Measurements from ENCODE around the gene NR6A1.

NR6A1 gene

DNA sequence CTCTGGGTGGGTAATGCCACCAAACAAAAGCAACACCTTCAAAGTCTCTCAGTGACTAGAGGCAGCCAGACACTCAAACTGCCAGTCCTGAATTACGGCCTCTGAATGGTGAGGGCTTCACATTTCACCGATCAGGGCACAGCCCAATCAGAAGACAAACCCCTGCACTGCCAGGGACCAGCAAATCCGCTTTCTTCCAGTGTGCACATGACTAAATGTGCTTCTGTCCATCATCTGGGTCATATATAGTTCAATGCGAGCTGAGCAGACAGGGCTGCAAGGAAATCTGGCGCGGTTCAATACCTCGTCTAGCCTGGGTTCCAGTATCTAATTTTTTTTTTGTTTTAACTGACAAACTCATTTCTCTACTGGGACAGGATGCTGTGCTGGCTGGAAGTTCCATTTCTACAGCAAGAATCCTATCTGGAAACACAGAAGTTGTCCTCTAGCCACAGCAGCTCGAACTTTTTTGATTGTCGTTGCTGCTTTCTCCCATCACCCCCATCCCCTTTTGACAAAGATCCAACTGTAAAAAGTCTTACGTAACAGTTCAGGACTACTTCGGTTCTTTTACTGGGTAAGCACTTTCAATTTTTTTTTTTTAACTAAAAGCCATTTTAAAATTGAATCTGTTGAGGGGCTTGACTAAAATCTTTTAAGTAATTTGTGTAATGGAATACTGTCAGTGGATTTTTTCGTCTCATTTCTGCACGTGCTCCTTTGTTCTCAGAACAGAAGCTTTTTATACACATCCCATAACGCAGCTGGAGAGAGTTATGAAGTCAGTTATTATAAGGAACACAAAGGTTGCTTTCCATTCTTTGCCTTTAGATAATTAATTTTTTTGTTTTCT, 112.7 kb downstream of the NR6A1 start:
- Histone ChIP-seq H3K27ac (replicated peaks) (peak overlapping the region; percentile 95), H3K4me3 (replicated peaks; ENCODE audit: insufficient read depth, low read length) (peak overlapping the region; percentile 40), H3K27me3 (ENCODE audit: insufficient read depth, poor library complexity, severe bottlenecking) (no peaks in the 10 kb centered on the region)
- DNase-seq (ENCODE audit: low read depth in 1 of 2, low spot score in 1 of 2), result peak; percentile 72 to 92
- no peak for TF ChIP-seq GABPA (IDR thresholded peaks at IDR 0.05; ENCODE audit: low read depth)
- peak; percentile 81; the same call in 1 of the 2 replicates for TF ChIP-seq POLR2AphosphoS5 (IDR thresholded peaks at IDR 0.05; ENCODE audit: low read depth)

- Histone ChIP-seq H3K27ac (replicated peaks) (peak overlapping the region; percentile 95), H3K27me3 (ENCODE audit: insufficient read depth, poor library complexity, severe bottlenecking) (no peaks in the 10 kb centered on the region), H3K4me3 (replicated peaks; ENCODE audit: insufficient read depth, low read length) (no peak overlapping the region)
- no peak for DNase-seq (ENCODE audit: low read depth in 1 of 2, low spot score in 1 of 2)
- TF ChIP-seq CTCF (IDR thresholded peaks at IDR 0.05; ENCODE audit: insufficient read depth, low read length) (no peak), GABPA (IDR thresholded peaks at IDR 0.05; ENCODE audit: low read depth) (no peak), SPI1 (IDR thresholded peaks at IDR 0.05; ENCODE audit: borderline replicate concordance, low read depth) (no peak), POLR2AphosphoS5 (IDR thresholded peaks at IDR 0.05; ENCODE audit: low read depth) (no peak)
- TF ChIP-seq, protein P1, sequence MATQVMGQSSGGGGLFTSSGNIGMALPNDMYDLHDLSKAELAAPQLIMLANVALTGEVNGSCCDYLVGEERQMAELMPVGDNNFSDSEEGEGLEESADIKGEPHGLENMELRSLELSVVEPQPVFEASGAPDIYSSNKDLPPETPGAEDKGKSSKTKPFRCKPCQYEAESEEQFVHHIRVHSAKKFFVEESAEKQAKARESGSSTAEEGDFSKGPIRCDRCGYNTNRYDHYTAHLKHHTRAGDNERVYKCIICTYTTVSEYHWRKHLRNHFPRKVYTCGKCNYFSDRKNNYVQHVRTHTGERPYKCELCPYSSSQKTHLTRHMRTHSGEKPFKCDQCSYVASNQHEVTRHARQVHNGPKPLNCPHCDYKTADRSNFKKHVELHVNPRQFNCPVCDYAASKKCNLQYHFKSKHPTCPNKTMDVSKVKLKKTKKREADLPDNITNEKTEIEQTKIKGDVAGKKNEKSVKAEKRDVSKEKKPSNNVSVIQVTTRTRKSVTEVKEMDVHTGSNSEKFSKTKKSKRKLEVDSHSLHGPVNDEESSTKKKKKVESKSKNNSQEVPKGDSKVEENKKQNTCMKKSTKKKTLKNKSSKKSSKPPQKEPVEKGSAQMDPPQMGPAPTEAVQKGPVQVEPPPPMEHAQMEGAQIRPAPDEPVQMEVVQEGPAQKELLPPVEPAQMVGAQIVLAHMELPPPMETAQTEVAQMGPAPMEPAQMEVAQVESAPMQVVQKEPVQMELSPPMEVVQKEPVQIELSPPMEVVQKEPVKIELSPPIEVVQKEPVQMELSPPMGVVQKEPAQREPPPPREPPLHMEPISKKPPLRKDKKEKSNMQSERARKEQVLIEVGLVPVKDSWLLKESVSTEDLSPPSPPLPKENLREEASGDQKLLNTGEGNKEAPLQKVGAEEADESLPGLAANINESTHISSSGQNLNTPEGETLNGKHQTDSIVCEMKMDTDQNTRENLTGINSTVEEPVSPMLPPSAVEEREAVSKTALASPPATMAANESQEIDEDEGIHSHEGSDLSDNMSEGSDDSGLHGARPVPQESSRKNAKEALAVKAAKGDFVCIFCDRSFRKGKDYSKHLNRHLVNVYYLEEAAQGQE (IDR thresholded peaks at IDR 0.05; ENCODE audit: insufficient replicate concordance, low read depth), result no peak
Measured at GRCh38 chr9:124657516-124657915, 113.6 kb downstream of the NR6A1 start.

- no peak overlapping the region for H3K4me3 ChIP-seq (replicated peaks; ENCODE audit: insufficient read depth, low read length)
- DNase-seq (ENCODE audit: low read depth in 1 of 2, low spot score in 1 of 2), result peak; percentile 13 to 76
- H3K27ac ChIP-seq (replicated peaks), result no peak overlapping the region
- no peaks in the 10 kb centered on the region for H3K27me3 ChIP-seq (ENCODE audit: insufficient read depth, poor library complexity, severe bottlenecking)
- TF ChIP-seq CTCF (IDR thresholded peaks at IDR 0.05; ENCODE audit: insufficient read depth, low read length) (no peak), GABPA (IDR thresholded peaks at IDR 0.05; ENCODE audit: low read depth) (no peak), SPI1 (IDR thresholded peaks at IDR 0.05; ENCODE audit: borderline replicate concordance, low read depth) (peak; percentile 32; the same call in 1 of the 2 replicates), POLR2AphosphoS5 (IDR thresholded peaks at IDR 0.05; ENCODE audit: low read depth) (no peak)
- TF ChIP-seq, protein P1 (IDR thresholded peaks at IDR 0.05; ENCODE audit: insufficient replicate concordance, low read depth), result no peak
Measured at GRCh38 chr9:124654431-124654830, 116.7 kb downstream of the NR6A1 start.

- Histone ChIP-seq H3K27ac (replicated peaks) (no peak overlapping the region), H3K27me3 (ENCODE audit: insufficient read depth, poor library complexity, severe bottlenecking) (no peaks in the 10 kb centered on the region), H3K4me3 (replicated peaks; ENCODE audit: insufficient read depth, low read length) (no peak overlapping the region)
- no peak for DNase-seq (ENCODE audit: low read depth in 1 of 2, low spot score in 1 of 2)
- no peak for TF ChIP-seq POLR2AphosphoS5 (IDR thresholded peaks at IDR 0.05; ENCODE audit: low read depth)
- no peak for TF ChIP-seq SPI1 (IDR thresholded peaks at IDR 0.05; ENCODE audit: borderline replicate concordance, low read depth)
- no peak for TF ChIP-seq GABPA (IDR thresholded peaks at IDR 0.05; ENCODE audit: low read depth)
- TF ChIP-seq, protein P1 (IDR thresholded peaks at IDR 0.05; ENCODE audit: insufficient replicate concordance, low read depth), result no peak
- no peak for TF ChIP-seq CTCF (IDR thresholded peaks at IDR 0.05; ENCODE audit: insufficient read depth, low read length)
Measured at GRCh38 chr9:124652615-124653393, 118.3 kb downstream of the NR6A1 start.

Data from HL-60 (cell line).